H1 (cell line): ENCODE measurements around the gene LTC4S. TPM values are rescaled to one million over a fixed set of nuclear protein-coding genes. Genes with fewer than 3 reads are reported as not detected.

Experiments used
- CTCF ChIA-PET: fragments of 300-600 bp; sonication (Branson Sonifier 250); formaldehyde crosslinking; loops from one replicate; lab custom pipeline; 2021; ENCODE audit not compliant: partially characterized antibody; lab: Charles Lee
- POLR2A ChIA-PET: fragments of 300-600 bp; sonication (Branson Sonifier 250); formaldehyde crosslinking; loops from one replicate; lab custom pipeline; 2021; ENCODE audit warnings: inconsistent platforms; ENCODE audit not compliant: partially characterized antibody; lab: Charles Lee
- DNase-seq, 2 experiments: peaks; one replicate each; pipeline versions ENCODE4 v3.0.0 to v3.0.0-alpha.2; 2010 to 2022; ENCODE audit warnings: low spot score in 2 of 2, low read depth in 1 of 2, mixed read lengths in 1 of 2
- FAIRE-seq: peaks from 2 replicates; lab custom pipeline; 2011; peaks lifted over from hg19 to GRCh38; lab: Jason Lieb, UNC
- H2AFZ ChIP-seq: 2 replicates; pipeline ENCODE4 v1.8.1; 2012; ENCODE audit warnings: low read length, inconsistent platforms
- H2AK5ac ChIP-seq: 2 replicates; pipeline ENCODE4 v1.6.1; 2013; ENCODE audit warnings: low read depth, low read length
- H2BK120ac ChIP-seq: replicated peaks from 2 replicates; pipeline ENCODE3; 2013; ENCODE audit warnings: low read depth, low read length, inconsistent platforms
- H2BK12ac ChIP-seq: 2 replicates; pipeline ENCODE4 v1.6.1; 2013; ENCODE audit warnings: low read depth, low read length
- H2BK15ac ChIP-seq: 2 replicates; pipeline ENCODE4 v1.6.1; 2013; ENCODE audit warnings: low read length
- H2BK20ac ChIP-seq: 2 replicates; pipeline ENCODE4 v1.6.1; 2013; ENCODE audit warnings: low read length
- H2BK5ac ChIP-seq: 2 replicates; pipeline ENCODE4 v1.6.1; 2013; ENCODE audit warnings: low read depth, low read length
- H3K14ac ChIP-seq: 2 replicates; pipeline ENCODE4 v1.6.1; 2013; ENCODE audit warnings: inconsistent platforms; ENCODE audit not compliant: insufficient read length
- H3K18ac ChIP-seq: 2 replicates; pipeline ENCODE4 v1.6.1; 2013; ENCODE audit warnings: low read length; ENCODE audit errors: extremely low read depth
- H3K23ac ChIP-seq: 2 replicates; pipeline ENCODE4 v1.6.1; 2013; ENCODE audit warnings: inconsistent platforms; ENCODE audit not compliant: insufficient read length
- H3K23me2 ChIP-seq: 2 replicates; pipeline ENCODE4 v1.6.1; 2013; ENCODE audit warnings: low read depth, low read length
- H3K27ac ChIP-seq: 2 replicates; pipeline ENCODE4 v1.6.1; 2011; ENCODE audit warnings: low read depth, low read length, inconsistent platforms
- H3K27me3 ChIP-seq, 4 experiments: replicated peaks in 1 of 4; 1 replicate in 1 of 4; 2 replicates in 3 of 4; pipeline versions ENCODE4 v1.6.1 to v1.8.1; 2011 to 2013; ENCODE audit warnings: low read length in 3 of 4, mild to moderate bottlenecking in 3 of 4, inconsistent platforms in 2 of 4, mixed read lengths in 2 of 4, moderate library complexity in 1 of 4; ENCODE audit not compliant: control insufficient read depth in 3 of 4, insufficient read depth in 3 of 4; ENCODE audit errors: extremely low read depth in 1 of 4
- H3K36me3 ChIP-seq, 4 experiments: 2 replicates each; pipeline versions ENCODE4 v1.6.1 to v1.8.1; 2011 to 2013; ENCODE audit warnings: mild to moderate bottlenecking in 4 of 4, low read length in 3 of 4, moderate library complexity in 2 of 4, control low read depth in 1 of 4, inconsistent platforms in 1 of 4; ENCODE audit not compliant: insufficient read depth in 4 of 4, control insufficient read depth in 2 of 4
- H3K4ac ChIP-seq: replicated peaks from 2 replicates; pipeline ENCODE3; 2013; ENCODE audit warnings: low read length, low read depth, mixed read lengths, inconsistent platforms; ENCODE audit not compliant: insufficient read length
- H3K4me1 ChIP-seq, 4 experiments: replicated peaks in 1 of 4; 1 replicate in 1 of 4; 2 replicates in 3 of 4; pipeline versions ENCODE4 v1.6.1 to v1.8.1; 2011 to 2013; ENCODE audit warnings: low read length in 3 of 4, inconsistent platforms in 2 of 4, mixed read lengths in 1 of 4; ENCODE audit not compliant: insufficient read depth in 4 of 4, control insufficient read depth in 3 of 4
- H3K4me2 ChIP-seq, 2 experiments: 2 replicates each; pipeline versions ENCODE4 v1.6.1 to v1.8.1; 2011 to 2013; ENCODE audit warnings: low read depth in 2 of 2, low read length in 2 of 2, control low read depth in 1 of 2, inconsistent platforms in 1 of 2, mild to moderate bottlenecking in 1 of 2; ENCODE audit not compliant: insufficient read depth in 1 of 2
- H3K4me3 ChIP-seq, 4 experiments: fragments of 200-600, 300-600 bp in 1 of 4; sonication (generic), shearing (Covaris generic), sonication (Bioruptor Twin) in 1 of 4; 2 replicates each; pipeline versions ENCODE4 v1.5.1 to v1.8.1; 2011 to 2016; ENCODE audit warnings: low read length in 4 of 4, low read depth in 3 of 4, control low read depth in 2 of 4, inconsistent platforms in 2 of 4, mild to moderate bottlenecking in 2 of 4, mixed read lengths in 1 of 4, moderate library complexity in 1 of 4; ENCODE audit not compliant: insufficient read depth in 2 of 4; ENCODE audit errors: extremely low read depth in 1 of 4
- H3K56ac ChIP-seq: replicated peaks from 2 replicates; pipeline ENCODE3; 2013; ENCODE audit warnings: low read depth, mild to moderate bottlenecking, mixed read lengths, low read length, inconsistent platforms; ENCODE audit not compliant: insufficient read length
- H3K79me1 ChIP-seq: 2 replicates; pipeline ENCODE4 v1.6.1; 2013; ENCODE audit warnings: low read depth, low read length, control low read depth
- H3K79me2 ChIP-seq, 2 experiments: 2 replicates each; pipeline versions ENCODE4 v1.6.1 to v1.8.1; 2012 to 2013; ENCODE audit warnings: low read length in 2 of 2, mild to moderate bottlenecking in 2 of 2, inconsistent platforms in 1 of 2; ENCODE audit not compliant: insufficient read depth in 2 of 2, control insufficient read depth in 1 of 2
- H3K9ac ChIP-seq, 4 experiments: replicated peaks in 1 of 4; 1 replicate in 1 of 4; 2 replicates in 3 of 4; pipeline versions ENCODE4 v1.6.1 to v1.8.1; 2011 to 2013; ENCODE audit warnings: low read depth in 3 of 4, low read length in 3 of 4, control low read depth in 2 of 4, mild to moderate bottlenecking in 2 of 4, moderate library complexity in 2 of 4, inconsistent platforms in 1 of 4; ENCODE audit errors: extremely low read depth in 1 of 4
- H3K9me3 ChIP-seq, 2 experiments: 2 replicates each; pipeline versions ENCODE4 v1.6.1 to v1.8.1; 2012 to 2013; ENCODE audit warnings: mild to moderate bottlenecking in 2 of 2, moderate library complexity in 2 of 2, control low read depth in 1 of 2, inconsistent platforms in 1 of 2, low read depth in 1 of 2, low read length in 1 of 2, mixed read lengths in 1 of 2; ENCODE audit not compliant: insufficient read depth in 2 of 2
- H4K20me1 ChIP-seq, 2 experiments: replicated peaks in 1 of 2; 2 replicates each; pipeline versions ENCODE3 to v1.8.1; 2011 to 2013; ENCODE audit warnings: inconsistent platforms in 2 of 2, low read length in 2 of 2, mild to moderate bottlenecking in 1 of 2; ENCODE audit not compliant: insufficient read depth in 2 of 2, control insufficient read depth in 1 of 2
- H4K5ac ChIP-seq: 2 replicates; pipeline ENCODE4 v1.6.1; 2013; ENCODE audit warnings: low read length, low read depth, mixed read lengths, inconsistent platforms; ENCODE audit not compliant: insufficient read length
- H4K8ac ChIP-seq: 2 replicates; pipeline ENCODE4 v1.8.0; 2013; ENCODE audit warnings: mild to moderate bottlenecking, moderate library complexity, low read length, inconsistent platforms; ENCODE audit not compliant: insufficient read depth; ENCODE audit errors: extremely low read depth
- H4K91ac ChIP-seq: replicated peaks from 2 replicates; pipeline ENCODE3; 2013; ENCODE audit warnings: low read length, mixed read lengths, inconsistent platforms; ENCODE audit not compliant: insufficient read length
- CBX5 ChIP-seq: fragments of 300-800, 300-1000 bp; sonication (generic); IDR thresholded peaks from 2 replicates; pipeline ENCODE4 v1.7.1; 2016; ENCODE audit warnings: antibody characterized with exemption, low read length, low read depth
- E2F6 ChIP-seq: IDR thresholded peaks from 2 replicates; pipeline ENCODE4 v1.6.1; 2012; ENCODE audit warnings: inconsistent platforms
- FOSL1 ChIP-seq: IDR thresholded peaks from 2 replicates; pipeline ENCODE4 v1.6.1; 2011; ENCODE audit warnings: mild to moderate bottlenecking, low read depth, low read length, moderate library complexity; ENCODE audit not compliant: insufficient read depth
- HDAC6 ChIP-seq: IDR thresholded peaks from one replicate; pipeline ENCODE4 v1.7.1; 2012; ENCODE audit warnings: low read depth, mild to moderate bottlenecking, inconsistent platforms, low read length, moderate library complexity
- KDM4A ChIP-seq: IDR thresholded peaks from one replicate; pipeline ENCODE4 v1.7.1; 2012; ENCODE audit warnings: low read depth, mild to moderate bottlenecking, moderate library complexity, low read length, inconsistent platforms; ENCODE audit not compliant: severe bottlenecking
- MAX ChIP-seq: IDR thresholded peaks from 2 replicates; pipeline ENCODE4 v1.6.1; 2012; ENCODE audit warnings: inconsistent platforms
- SIX5 ChIP-seq: IDR thresholded peaks from 2 replicates; pipeline ENCODE4 v1.6.1; 2011; ENCODE audit warnings: mild to moderate bottlenecking, low read depth, low read length
- SP4 ChIP-seq: IDR thresholded peaks from 2 replicates; pipeline ENCODE4 v1.6.1; 2012; ENCODE audit warnings: low read length, inconsistent platforms
- TAF7 ChIP-seq: optimal IDR thresholded peaks from 2 replicates; pipeline ENCODE3; 2011; ENCODE audit warnings: low read depth, mild to moderate bottlenecking, inconsistent platforms, low read length, moderate library complexity, borderline replicate concordance
- TCF12 ChIP-seq: IDR thresholded peaks from 2 replicates; pipeline ENCODE4 v1.6.1; 2011; ENCODE audit warnings: low read depth, mild to moderate bottlenecking, low read length
- WGBS, 2 experiments: shearing (Covaris generic) in 1 of 2; methylation state at CpG; one replicate each; pipeline versions ENCODE4 v1.1.6 to v1.1.7; 2013 to 2015; ENCODE audit warnings: low lambda C conversion rate in 2 of 2, mixed read lengths in 2 of 2, inconsistent platforms in 1 of 2, low coverage in 1 of 2, missing lambda C conversion rate in 1 of 2; ENCODE audit not compliant: insufficient replicate concordance in 2 of 2, insufficient coverage in 1 of 2, insufficient read length in 1 of 2; ENCODE audit errors: extremely low coverage in 1 of 2, missing lambda C conversion rate in 1 of 2; 5-methylcytosine and 5-hydroxymethylcytosine counted together
- polyA plus RNA-seq, 7 experiments: library from polyadenylated mRNA; depleted of rRNA in 3 of 7; stranded (reverse) in 5 of 7; unstranded in 2 of 7; fragments of >200 nt in 5 of 7; fragments of 200-250 nt in 2 of 7; gene quantifications; 1 replicate in 5 of 7; 2 replicates in 1 of 7; 4 replicates in 1 of 7; pipeline versions ENCODE4 v1.2.1 to v1.2.3, GENCODE V29; 2011 to 2013; ENCODE audit warnings: missing spikeins in 2 of 7, mixed read lengths in 2 of 7
- total RNA-seq: library from RNA; stranded (reverse); fragmentation: NEBNext Ultra II Directional; extraction: Animal tissue kit (Norgen Biotek cat#: 25700); gene quantifications from 2 replicates; pipeline ENCODE4 v1.2.1, GENCODE V29; 2021

LTC4S gene
- total and polyA plus RNA-seq, 2 of the 8 experiments (the other 6 are each of a cell fraction or from before 2014, with no cell fraction given): 2.2 to 3.7 TPM

- Histone ChIP-seq H3K4me1 (0 out of 7 replicates have a peak, but pooled peaks cover 0 to 2% (median 0%) of the 10 kb centered on the region in 4 experiments), H2BK20ac (no peak overlapping the region), H3K79me2 (peaks cover 0 to 9% of the 10 kb centered on the region in 2 experiments; a peak in 2 of 4 replicates), H3K9ac (no peak overlapping the region), H3K4ac (no peak overlapping the region), H2BK5ac (no peak overlapping the region), H3K4me3 (no peak overlapping the region), H3K27ac (no peak overlapping the region)
- DNase-seq: no peak
- POLR2A ChIA-PET: interaction anchor here (0.7 kb wide), 1 partner anchor 182 kb away, joined by 4 read pairs; no protein-coding TSS in a partner anchor
- TF ChIP-seq SIX5 (no peak), TCF12 (no peak), SP4 (no peak), FOSL1 (no peak), E2F6 (no peak), CBX5 (no peak), MAX (no peak), TAF7 (no peak), KDM4A (no peak), HDAC6 (no peak)
- TF ChIP-seq, all 59 proteins: peak for 0
- H4K5ac ChIP-seq: no peak overlapping the region
- no peak overlapping the region for H2BK15ac ChIP-seq
- H3K18ac ChIP-seq: no peak overlapping the region
- H3K36me3 ChIP-seq: peaks cover 17 to 66% (median 51%) of the 10 kb centered on the region in 4 experiments
- FAIRE-seq: no peak
- H3K23ac ChIP-seq: no peak overlapping the region
- no peaks in the 10 kb centered on the region for H3K27me3 ChIP-seq
- peaks cover 2 to 9% of the 10 kb centered on the region in 2 experiments for H4K20me1 ChIP-seq
- H3K23me2 ChIP-seq: no peaks in the 10 kb centered on the region
- H2BK12ac ChIP-seq: no peak overlapping the region
- H4K8ac ChIP-seq: no peak overlapping the region
- no peak overlapping the region for H3K4me2 ChIP-seq
- peaks cover 2% of the 10 kb centered on the region for H3K79me1 ChIP-seq
- H4K91ac ChIP-seq: no peak overlapping the region
- H2AK5ac ChIP-seq: no peak overlapping the region
- no peak overlapping the region for H2AFZ ChIP-seq
- no peaks in the 10 kb centered on the region for H3K9me3 ChIP-seq
- no peak overlapping the region for H3K56ac ChIP-seq
- CTCF ChIA-PET: interaction anchor here (1.8 to 3.4 kb wide), 3 partner anchors 10 to 30 kb away, joined by 4 to 19 read pairs (median 6); partner anchors contain the start of gene LTC4S
- 90% methylated on average over 6 of the region's 6 CpGs; no CpG with 5 or more reads in 1 of the 2 experiments for WGBS, 2 experiments
- no peak overlapping the region for H2BK120ac ChIP-seq
- no peak overlapping the region for H3K14ac ChIP-seq
Observed at GRCh38 chr5:179772351-179772750, 21.4 kb upstream of the LTC4S start.
